Chondrocyte (in vitro differentiated cells): ENCODE data around the gene MMP20. TPM values are rescaled to one million over a fixed set of nuclear protein-coding genes. Genes with fewer than 3 reads are reported as not detected.

ENCODE experiments used
- DNase-seq: peaks from one replicate; pipeline ENCODE4 v3.0.0; 2021; ENCODE audit warnings: mixed read lengths, low spot score
- H3K27ac Mint-ChIP-seq: one replicate; pipeline ENCODE4 v1.8.0; 2021; ENCODE audit warnings: mild to moderate bottlenecking, moderate library complexity, mixed read lengths; ENCODE audit not compliant: unreplicated experiment
- H3K27me3 Mint-ChIP-seq: 2 replicates; pipeline ENCODE4 v1.8.0; 2021; ENCODE audit warnings: low read depth, mixed read lengths
- H3K36me3 Mint-ChIP-seq: 2 replicates; pipeline ENCODE4 v1.8.0; 2021; ENCODE audit warnings: low read depth, mixed read lengths
- H3K4me1 Mint-ChIP-seq: 2 replicates; pipeline ENCODE4 v1.8.0; 2021; ENCODE audit warnings: low read depth, mild to moderate bottlenecking, mixed read lengths
- H3K4me3 Mint-ChIP-seq: one replicate; pipeline ENCODE4 v1.8.0; 2021; ENCODE audit warnings: mild to moderate bottlenecking, moderate library complexity, mixed read lengths; ENCODE audit not compliant: unreplicated experiment
- H3K9me3 Mint-ChIP-seq: 2 replicates; pipeline ENCODE4 v1.8.0; 2021; ENCODE audit warnings: low read depth, mixed read lengths
- total RNA-seq: library from RNA; stranded (reverse); gene quantifications from 3 replicates; pipeline ENCODE4 v1.2.1, GENCODE V29; 2021
- TF ChIP-seq, protein P1 (sequence below): fragments of 200-600 bp; sonication (generic); IDR thresholded peaks from 2 replicates; pipeline ENCODE4 v1.5.0; 2021; ENCODE audit warnings: antibody characterized with exemption, mild to moderate bottlenecking, moderate library complexity

The MMP20 gene
- total RNA-seq, 1 donor from 2014 or later = not detected

DNA sequence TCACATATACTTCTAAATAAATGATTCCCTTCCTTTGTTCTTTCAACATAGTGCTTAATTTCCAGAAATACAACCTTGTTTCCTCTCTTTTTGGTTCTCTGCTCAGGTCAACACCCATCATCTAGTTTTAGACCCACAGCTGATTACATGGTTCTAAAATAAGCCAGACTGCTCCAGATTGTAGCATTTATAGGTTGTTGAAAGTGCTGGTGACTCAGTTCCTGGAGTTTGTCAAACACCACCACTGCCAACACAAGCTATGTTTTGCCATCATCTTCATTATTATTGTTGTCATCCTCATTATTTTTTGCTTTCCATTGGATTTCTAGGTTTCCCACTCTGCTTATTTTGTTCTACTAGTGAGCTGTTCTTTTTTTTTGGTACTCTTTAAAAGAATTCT lies 22.3 kb upstream of the MMP20 start:
- H3K4me1 Mint-ChIP-seq = peaks cover 6% of the 10 kb centered on the region
- TF ChIP-seq, protein P1, sequence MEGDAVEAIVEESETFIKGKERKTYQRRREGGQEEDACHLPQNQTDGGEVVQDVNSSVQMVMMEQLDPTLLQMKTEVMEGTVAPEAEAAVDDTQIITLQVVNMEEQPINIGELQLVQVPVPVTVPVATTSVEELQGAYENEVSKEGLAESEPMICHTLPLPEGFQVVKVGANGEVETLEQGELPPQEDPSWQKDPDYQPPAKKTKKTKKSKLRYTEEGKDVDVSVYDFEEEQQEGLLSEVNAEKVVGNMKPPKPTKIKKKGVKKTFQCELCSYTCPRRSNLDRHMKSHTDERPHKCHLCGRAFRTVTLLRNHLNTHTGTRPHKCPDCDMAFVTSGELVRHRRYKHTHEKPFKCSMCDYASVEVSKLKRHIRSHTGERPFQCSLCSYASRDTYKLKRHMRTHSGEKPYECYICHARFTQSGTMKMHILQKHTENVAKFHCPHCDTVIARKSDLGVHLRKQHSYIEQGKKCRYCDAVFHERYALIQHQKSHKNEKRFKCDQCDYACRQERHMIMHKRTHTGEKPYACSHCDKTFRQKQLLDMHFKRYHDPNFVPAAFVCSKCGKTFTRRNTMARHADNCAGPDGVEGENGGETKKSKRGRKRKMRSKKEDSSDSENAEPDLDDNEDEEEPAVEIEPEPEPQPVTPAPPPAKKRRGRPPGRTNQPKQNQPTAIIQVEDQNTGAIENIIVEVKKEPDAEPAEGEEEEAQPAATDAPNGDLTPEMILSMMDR = no peak
- no peak for DNase-seq
- no peak overlapping the region for H3K4me3 Mint-ChIP-seq
- H3K9me3 Mint-ChIP-seq = no peaks in the 10 kb centered on the region
- H3K36me3 Mint-ChIP-seq = no peaks in the 10 kb centered on the region
- H3K27ac Mint-ChIP-seq = no peak overlapping the region
- H3K27me3 Mint-ChIP-seq = no peaks in the 10 kb centered on the region

DNA sequence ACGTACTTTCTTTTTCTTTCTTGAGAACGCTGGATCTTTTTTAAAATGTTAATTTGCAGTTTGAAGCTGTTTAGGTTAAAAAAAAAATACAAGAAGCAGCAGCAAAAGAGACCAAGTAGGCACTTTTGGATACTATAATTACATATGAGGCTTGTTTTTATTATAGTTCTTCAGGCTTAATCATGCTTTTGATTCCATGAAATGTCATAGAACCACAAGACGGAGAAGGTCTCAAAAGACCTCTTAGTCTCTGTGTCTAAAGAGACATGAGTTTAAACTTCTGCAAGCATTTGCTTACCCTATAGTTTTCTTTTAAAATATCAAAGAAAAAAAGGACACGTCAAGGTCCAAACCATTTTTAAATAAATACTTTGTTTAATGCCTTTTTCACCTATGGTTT lies 18.8 kb upstream of the MMP20 start:
- Mint-ChIP-seq H3K9me3 (no peaks in the 10 kb centered on the region), H3K36me3 (no peaks in the 10 kb centered on the region), H3K4me1 (peaks cover 6% of the 10 kb centered on the region), H3K27ac (no peak overlapping the region), H3K27me3 (no peaks in the 10 kb centered on the region), H3K4me3 (no peak overlapping the region)
- DNase-seq = no peak
- TF ChIP-seq, protein P1 = no peak

DNA sequence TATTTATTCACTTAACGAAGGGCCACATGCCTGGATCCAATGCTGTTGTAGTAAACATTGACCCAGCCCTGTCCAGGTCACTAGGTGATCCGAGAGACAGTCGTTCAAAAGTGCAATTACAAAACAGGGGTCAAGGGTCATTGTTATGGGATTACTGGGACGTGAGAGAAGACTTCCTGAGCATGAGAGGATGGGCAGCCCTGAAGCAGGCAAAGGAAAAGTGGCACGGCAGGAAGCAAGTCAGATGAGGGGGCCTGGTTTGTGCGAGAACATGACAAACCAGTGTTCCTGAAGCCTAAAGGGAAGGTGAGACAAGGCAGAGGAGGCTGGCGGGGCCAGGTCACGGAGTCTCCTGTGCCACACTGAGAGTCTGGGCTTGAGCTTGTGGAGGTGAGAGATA lies 15.8 kb upstream of the MMP20 start:
- no peak for DNase-seq
- H3K9me3 Mint-ChIP-seq = no peaks in the 10 kb centered on the region
- no peak overlapping the region for H3K4me3 Mint-ChIP-seq
- no peaks in the 10 kb centered on the region for H3K36me3 Mint-ChIP-seq
- peaks cover under 1% of the 10 kb centered on the region for H3K4me1 Mint-ChIP-seq
- no peak overlapping the region for H3K27ac Mint-ChIP-seq
- H3K27me3 Mint-ChIP-seq = peaks cover 2% of the 10 kb centered on the region
- TF ChIP-seq, protein P1 = no peak

DNA sequence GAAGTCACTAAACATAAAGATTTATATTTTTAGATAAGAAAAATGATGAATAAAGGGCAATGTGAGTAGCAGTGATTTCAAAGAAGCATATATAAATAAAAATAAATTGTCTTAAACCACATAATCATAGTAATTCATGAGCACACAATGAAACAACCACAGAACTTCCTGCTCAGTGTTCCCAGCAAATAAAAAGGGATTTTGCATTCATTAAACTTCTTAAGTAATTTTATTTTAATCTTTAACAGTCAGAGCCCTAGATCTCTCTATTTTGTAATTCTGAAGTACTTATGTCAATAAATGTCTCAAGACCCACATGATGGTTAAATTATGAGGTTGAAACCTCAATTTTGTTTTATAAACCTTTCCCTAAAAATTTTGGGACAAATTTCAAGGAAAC lies 14.5 kb upstream of the MMP20 start:
- Mint-ChIP-seq H3K36me3 (no peaks in the 10 kb centered on the region), H3K9me3 (no peaks in the 10 kb centered on the region), H3K4me1 (peaks cover 8% of the 10 kb centered on the region), H3K27ac (no peak overlapping the region), H3K27me3 (peaks cover 2% of the 10 kb centered on the region), H3K4me3 (no peak overlapping the region)
- TF ChIP-seq, protein P1 = no peak
- no peak for DNase-seq

DNA sequence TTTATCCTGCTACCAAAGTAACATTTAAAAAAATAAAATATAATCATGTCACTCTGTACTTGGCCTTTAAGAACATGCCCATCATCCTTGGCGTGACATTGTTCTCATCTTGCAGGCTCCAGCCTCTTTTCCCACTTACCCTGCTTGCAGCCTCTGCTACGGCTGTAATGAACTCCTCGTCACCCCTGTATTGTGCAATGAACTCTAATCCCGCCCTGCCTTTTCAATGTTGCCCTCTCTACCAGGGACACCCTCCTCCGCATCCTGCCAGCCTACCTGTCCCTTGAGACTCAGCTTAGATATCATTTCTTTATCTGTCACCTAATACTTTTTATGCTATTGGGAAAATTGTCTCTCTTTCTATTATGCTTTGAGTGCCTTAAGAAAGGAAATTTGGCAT lies 12.6 kb upstream of the MMP20 start:
- H3K36me3 Mint-ChIP-seq = no peaks in the 10 kb centered on the region
- TF ChIP-seq, protein P1 = no peak
- H3K4me3 Mint-ChIP-seq = no peak overlapping the region
- no peak overlapping the region for H3K27ac Mint-ChIP-seq
- H3K4me1 Mint-ChIP-seq = peaks cover 8% of the 10 kb centered on the region
- DNase-seq = no peak
- no peaks in the 10 kb centered on the region for H3K9me3 Mint-ChIP-seq
- peaks cover 2% of the 10 kb centered on the region for H3K27me3 Mint-ChIP-seq
